GM18520 (cell line): ENCODE results near the gene IRF1.

Experiments used
- ATAC-seq: cut with Tn5 transposase; IDR thresholded peaks from one replicate; pipeline ENCODE4 v1.9.1; 2021; ENCODE audit not compliant: unreplicated experiment

IRF1 gene

DNA sequence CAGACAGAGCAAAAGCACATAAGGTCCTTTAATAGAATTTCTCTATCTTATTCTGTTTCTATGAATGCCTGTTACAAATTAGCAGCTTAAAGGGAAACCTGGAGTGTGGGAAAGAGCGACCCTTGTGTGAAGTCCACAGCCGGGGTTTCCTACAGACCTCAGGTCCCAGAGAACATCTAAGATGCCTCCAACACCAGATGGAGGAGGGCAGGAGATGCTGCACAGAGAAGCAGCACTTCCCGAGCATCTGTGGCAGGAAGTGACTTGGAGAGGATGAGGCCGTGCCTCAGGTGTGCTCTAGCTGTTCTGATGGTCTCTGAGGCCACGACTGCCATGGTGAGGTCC, 26.8 kb downstream of the IRF1 start:
- ATAC-seq, result no peak

DNA sequence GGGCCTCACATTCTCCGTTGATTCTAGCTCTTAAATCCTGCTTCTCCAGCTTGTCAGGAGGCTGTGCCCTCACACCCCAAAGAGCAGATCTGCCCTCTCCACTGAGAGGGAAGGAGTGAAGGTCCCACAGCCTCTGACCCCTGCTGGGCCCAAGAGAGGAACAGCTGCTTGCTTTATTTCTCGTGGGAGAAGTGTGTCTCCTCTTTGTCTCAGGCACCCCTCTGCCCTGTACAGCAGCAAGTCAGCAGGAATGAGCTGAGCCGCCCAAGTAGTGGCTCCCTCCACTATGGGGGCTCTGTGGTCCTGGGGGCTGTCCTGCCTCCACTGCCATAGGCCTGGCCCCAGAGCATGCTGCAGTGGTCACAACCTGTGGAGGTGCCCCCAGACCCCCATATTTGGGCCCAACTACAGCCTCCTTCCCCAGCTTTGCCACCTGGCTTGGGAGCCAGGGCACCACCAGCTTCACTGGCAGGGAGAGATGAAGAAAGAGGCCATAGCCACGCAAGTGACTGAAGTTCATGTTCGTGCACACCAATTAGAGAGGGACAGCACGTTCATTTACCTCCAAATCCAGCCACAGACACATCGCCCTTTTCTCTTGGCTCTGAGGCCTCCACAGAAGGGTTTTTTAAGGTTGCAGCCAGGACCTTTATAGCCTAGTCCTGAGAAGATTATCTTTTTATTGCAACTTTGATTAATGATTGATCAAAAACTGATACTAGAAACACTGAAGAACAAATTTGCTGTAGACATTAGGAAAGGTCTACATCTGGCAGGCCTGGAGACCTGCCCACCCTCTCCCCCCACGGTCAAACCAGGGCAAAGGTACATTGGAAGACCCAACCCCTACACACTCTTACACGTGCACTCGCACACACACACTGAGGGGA, 27.5 kb downstream of the IRF1 start:
- ATAC-seq, result no peak

DNA sequence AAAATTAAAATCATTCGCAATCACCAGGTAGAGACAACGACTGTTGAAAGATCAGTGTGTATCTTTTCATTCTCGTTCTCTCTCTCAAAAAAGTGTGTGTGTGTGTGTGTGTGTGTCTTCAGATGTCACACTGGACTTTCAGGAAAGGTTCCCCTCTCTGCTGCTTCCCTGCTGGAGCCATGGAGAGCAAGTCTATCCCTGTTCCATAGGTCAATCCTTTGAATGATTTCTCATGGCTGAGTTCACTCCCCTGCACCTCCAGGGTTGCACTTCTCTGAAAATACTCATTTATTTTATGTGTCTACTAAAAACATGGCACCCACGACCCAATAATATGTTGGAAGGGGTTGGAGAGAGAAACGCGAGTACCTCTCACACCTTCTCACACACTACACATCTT, 28.2 kb downstream of the IRF1 start:
- no peak for ATAC-seq

DNA sequence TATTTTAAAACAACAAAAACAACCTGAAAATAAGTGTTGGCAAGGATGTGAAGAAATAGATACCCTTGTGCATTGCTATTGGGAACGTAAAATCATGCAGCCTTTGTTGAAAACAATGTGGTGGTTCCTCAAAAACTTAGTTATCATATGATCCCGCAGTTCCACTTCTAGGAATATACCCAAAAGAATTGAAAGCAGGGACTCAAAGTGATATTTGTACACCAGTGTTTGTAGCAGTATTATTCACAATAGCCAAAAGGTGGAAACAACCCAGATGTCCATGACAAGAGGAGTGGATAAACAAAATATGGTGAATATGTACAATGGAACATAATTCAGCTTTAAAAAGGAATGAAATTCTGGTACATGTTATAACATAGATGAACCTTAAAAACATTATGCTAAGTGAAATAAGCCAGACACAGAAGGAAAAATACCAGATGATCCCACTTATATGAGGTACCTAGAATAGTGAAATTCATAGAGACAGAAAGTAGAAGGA, 29.0 kb downstream of the IRF1 start:
- ATAC-seq, result no peak

DNA sequence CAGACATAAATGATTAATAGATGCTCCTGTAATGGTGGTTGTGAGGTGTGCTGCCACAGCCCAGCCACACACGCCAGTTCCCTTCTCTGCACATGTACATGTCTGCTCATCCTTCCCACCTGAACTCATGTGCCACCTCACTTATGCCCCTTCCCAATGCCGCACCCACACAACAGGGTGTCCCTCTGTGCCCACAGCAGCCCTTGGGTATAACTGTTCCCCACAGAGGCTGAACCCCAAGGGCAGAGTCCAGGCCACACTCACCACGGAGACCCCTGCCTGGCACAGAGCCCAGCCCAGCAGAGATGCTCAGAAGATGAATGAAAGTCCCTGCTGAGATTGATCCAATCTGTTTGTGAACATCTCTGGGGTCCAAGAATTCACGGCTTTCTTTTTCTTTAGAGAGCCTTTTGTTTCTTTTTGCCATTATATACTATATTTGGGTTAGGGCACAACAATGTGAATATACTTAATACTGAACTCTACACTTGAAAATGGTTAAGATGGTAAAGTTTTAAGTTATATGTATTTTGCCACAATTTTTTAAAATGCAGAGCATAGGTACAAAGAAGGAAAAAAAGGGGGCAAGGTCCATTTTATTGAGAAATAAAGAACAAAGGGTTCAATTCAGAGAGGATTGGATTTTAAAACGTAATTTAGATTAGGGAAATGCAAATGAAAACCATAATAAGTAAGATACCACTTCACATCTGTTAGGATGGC, 29.6 kb downstream of the IRF1 start:
- no peak for ATAC-seq

DNA sequence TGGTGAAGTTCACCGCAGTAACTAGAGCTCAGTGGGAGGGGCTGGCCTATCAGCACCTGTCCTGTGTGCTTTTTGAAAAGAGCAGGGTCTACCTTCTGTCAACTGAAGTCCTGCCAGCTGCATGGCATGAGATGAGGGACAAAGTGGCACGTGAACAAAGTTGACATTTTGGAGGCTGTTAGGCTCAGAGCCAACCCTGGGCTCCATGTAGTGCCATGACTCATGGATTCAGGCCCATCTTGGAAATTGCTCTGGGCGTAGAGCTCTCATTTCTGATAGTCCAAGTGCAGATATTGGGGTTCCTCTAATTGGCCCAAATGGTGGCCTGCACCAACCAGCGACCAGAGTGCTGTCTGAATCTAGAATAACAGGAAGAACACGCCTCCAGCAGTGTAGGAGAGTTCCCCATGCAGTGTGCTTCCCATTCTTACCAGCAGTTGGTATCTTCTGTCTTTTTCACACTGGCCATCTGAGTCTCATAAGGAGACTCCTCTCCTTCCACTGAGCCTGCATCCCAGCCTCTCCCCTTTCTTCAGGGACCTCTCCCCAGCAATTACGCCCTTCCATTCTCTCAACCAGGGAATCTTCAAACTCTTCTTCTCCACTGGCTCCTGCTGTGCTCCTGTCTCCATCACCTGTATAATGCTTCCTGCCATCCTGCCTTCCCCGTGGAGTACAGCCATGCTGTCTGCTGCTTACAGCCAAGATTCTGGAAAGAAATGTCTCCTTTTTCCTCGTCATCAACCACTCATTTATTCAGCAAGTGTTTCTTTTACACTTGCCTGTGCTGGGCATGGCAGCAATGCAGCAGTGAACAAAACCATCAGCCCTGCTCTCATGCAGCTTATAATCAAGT, 30.4 kb downstream of the IRF1 start:
- ATAC-seq, result no peak

DNA sequence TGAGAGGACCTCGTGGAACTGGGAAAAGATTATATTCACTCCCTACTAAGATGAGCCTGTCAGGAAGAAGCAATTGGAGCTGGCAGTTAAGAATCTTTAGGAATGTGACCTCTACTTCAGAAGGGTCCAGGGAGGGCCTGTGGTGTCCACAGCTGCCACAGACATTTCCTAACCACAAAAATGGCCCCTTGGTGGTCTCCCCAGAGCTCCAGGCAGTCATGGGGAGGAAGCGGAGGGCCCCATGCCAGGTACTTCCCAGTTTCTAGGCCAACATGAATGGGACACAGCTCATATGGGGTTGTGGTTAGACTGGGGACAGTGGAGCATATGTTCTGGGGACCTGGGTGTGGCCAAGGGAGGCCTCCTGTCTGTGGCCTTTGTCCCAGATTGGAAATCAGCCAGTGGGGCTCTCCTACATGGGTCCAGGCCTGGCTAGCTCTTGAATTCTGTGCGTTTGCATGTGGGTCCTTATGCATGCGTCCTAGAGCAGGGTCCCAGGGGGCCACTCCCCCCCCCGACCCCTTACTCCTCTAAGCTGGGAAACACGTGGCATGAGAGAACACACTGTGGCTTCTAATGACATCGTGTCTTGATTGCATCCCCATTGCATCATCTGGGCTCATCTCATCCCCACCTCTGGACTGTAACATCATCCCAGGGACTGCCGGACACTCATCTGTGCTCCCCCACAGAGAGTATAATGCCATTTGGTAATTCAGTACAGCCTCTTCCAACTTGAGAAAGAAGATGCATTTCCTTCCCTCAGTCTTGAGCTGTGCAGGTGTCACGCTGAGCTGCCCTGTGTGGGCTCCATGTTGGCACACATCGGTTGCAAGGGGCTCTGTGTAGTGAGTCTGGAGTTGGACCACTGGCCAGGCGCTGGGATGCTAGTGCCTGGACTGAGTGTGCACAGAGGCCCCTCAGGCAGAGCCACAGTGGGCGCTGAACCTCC, 31.3 kb downstream of the IRF1 start:
- ATAC-seq, result peak; percentile 23

DNA sequence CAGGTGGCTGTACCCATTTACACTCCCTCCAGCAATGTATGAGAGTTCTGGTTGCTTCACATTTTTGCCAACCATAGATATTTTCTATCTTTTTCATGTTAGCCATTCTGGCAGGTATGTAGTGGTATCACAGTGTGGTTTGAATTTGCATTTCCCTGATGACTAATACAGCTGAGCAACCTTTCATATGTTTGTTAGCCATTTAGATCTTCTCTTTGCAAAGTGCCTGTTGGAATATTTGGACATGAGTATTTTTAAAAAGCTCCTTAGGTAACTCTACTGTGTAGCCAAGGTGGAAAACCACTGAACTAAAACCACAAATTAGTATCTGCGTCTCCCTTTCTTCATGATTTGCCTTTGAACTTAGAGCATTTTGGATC, 31.9 kb downstream of the IRF1 start:
- ATAC-seq, result peak; percentile 53

DNA sequence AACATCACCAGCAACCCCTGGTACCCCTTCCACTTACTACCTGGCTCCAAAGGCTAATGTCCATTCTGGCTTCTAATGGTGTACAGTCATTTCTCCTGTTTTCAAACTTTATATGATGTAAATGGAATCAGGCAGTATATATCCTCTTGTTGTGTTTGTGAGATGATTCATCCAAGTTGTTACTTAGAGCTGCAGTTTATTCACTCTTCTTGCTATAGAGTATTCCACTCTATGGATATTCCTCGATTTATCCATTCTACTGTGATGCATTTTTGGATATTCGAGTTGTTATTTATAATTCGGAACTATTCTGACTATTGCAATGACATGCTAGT, 32.4 kb downstream of the IRF1 start:
- ATAC-seq, result no peak

DNA sequence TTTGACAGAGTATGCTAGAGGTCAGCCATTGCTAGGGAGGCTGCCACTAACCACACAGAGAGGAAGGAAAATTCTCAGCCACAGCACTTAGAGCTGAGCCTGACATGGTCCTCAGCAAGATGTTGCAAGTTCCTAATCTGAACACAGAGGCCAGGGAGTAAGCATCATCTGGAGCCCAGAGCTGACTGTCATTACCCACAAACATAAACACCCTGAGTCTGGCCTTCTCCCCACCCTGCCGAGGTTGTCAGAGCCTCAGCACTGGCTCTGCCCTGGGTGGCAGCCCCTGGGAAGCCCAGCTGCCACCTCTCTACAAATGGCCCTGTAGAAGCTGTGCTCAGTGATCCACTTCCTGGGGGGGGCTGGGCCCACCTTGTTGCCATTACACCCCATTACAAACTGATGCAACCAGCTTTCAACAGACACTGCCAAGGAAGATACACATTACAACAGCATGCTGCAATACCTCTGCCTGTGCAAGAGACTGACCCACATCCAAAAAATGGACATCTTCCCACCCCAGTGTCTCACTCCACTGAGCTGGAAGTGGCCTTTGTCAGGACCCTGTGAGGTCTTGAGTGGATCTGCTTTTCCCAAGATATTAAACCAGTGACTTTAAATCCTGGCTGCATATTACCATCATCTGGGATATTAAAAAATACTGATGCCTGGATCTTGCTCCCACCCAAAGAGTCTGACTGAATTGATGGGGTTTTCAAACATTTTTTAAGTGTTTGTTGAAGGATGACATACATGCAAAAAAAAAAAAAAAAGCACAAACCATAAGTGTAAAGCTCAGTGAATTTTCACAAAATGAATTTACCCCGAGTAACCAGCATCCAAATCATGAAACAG, 33.0 kb downstream of the IRF1 start:
- ATAC-seq, result no peak

DNA sequence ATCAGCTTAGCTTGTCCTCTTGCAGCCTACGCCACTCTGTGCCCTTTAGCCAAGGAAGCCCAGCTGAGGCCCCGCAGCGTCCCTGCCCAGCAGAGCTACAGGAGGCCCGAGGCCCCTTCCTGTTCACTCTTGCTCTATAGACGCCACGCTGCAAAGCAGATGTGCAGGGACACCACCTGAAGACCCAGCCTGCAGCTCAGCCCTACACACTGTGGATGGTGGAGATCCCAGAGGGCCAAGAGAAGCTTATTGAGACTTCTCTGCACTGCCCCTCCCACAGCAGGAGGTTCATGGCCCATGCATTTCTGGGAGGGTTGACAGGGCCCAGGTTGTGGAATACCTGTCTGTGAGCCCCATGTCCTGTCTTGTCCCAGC, 33.6 kb downstream of the IRF1 start:
- no peak for ATAC-seq

DNA sequence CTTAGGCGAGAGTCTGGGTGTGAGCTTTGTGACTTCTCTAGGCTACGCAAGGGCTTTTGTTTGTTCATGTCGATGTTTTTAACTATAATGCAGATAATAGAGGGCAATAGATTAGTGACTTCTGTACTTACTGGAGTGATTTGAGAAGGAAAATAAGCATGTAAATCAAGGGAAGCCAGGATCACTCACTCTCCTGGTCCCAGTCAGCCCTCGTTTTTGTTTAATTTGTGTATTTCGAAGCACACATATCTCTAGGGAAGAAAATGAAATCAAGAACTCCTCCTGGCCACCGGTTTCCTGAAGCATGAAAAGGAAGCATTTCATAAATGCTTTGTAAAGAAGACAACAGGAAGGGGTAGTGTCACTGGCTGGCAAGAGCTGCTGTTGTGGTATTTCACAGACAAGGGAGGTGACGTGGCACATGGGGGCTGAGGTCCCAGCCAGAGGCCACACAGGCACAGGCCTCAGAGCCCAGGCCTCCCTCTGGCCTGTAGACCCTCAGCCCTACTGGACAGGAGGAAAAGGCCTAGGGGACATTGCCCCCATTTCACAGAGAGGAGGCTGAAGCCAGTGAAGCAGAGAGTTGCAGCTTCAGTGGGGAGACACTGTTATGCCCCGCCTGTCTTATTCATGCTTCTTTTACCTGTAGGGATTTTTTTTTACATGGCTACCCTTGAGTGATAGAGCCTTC, 34.1 kb downstream of the IRF1 start:
- peak; percentile 27 for ATAC-seq

DNA sequence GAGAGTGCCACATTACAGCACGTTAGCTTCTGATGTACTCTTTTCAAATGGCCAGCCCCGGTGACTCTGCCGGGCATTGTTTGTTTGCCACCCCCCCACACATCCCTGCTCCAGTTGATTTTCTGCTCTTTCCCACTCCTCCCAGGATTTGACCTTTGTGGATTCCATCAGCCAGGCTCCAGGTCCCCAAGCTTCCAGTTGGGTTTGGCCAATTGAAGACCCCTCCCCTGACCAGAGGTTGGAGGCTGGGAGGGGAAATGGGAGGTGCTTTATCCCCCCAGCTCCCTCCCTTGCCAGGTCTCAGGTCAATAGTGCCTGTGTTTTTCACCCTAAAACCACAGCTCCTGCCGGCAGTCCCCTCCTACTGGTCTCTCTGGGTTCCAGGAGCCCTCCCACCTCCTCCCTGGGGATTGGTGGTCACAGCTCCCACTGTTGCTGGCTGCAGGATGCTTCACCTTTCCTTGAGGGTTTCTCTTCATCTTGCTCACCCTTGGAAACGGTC, 34.9 kb downstream of the IRF1 start:
- no peak for ATAC-seq

DNA sequence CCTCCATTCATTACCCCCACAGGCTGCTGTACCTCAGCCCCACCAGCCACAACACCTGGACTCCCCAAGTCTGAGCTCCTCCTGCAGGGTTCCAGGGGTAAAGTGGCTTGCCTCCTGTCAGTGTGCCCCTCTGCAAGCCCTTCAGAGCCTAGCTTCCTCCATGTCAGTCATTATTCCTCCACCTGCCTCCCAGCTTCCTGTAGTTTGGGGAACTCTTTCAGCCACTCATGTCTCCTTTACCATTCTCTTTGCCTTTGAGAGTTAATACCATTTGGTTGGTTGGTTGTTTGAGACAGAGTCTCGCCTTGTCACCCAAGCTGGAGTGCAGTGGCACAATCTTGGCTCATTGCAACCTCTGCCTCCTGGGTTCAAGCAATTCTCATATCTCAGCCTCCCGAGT, 36.2 kb downstream of the IRF1 start:
- ATAC-seq, result no peak

DNA sequence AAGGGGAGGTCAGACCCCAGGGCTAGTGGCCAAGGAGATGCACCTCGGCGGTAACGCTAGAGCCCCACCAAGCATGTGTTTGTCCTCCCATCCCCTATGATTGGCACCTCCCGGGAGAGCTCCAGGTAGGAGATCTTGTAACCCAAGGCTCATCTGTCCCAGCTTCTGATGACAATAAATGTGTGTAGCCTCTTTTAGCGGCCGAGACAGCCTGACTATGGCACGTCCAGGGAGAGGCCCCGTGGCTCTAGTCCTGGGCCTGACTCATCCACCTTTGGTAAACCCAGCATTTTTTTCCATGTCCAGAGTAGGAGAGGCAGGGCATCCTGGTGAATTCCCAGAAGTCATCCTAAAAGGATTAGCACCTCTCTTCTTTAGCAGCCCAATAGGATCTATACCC, 39.2 kb downstream of the IRF1 start:
- no peak for ATAC-seq

DNA sequence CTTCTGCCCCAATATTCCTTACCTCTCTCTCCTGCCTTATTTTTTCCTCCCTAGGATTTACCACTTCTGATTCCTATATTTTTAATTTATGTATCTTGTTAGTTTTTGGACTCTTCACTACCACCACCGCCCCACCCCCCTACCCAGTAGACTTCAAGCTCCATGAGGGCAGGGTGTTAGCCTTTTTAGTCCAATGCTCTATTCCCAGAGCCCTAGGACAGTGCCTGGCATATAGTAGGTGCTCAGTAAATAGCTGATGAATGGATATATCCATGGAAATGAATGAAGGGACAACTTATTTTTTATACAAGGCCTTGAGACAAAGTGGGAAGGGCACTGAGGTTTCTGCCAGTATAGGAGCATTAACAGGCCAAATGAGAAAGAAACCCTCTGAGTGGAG, 41.5 kb downstream of the IRF1 start:
- no peak for ATAC-seq

DNA sequence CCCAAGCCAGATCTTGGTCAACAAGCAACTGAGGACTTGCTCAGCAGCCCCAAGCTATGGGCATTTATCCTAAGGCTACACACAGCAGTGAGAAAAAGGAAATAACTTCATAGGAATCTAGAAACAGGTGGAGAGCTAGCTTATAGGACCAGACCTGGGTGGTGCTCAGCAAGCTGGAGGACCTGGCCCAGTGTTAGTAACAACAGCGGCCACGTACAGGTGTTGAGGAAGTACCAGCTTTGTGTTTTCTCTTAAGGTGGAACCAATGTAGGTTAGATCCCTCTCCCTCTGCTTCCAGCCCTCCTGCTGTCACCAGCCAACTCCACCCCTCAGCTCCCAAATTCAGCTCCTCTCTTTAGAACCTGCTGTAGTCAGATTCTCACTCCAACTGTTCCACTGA, 43.4 kb downstream of the IRF1 start:
- no peak for ATAC-seq

DNA sequence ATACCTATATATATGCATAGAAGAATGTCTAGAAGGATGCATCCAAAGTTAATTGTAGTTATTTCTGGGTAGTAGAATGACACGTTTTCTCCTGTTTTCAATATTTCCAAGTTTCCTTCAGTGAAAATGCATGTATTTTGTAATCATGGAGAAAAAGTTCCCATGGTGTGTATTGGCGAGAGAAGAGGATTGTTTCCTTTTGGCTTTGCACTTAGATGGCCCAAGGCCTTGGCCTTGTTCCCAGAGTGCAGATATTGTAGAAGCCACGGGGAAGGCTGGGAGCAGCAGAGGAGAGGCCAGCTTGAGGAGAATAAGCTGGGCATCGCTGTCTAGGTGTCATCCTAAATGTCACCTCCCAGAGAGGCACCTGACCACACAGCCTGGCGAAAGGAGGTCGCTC, 44.0 kb downstream of the IRF1 start:
- ATAC-seq, result no peak

DNA sequence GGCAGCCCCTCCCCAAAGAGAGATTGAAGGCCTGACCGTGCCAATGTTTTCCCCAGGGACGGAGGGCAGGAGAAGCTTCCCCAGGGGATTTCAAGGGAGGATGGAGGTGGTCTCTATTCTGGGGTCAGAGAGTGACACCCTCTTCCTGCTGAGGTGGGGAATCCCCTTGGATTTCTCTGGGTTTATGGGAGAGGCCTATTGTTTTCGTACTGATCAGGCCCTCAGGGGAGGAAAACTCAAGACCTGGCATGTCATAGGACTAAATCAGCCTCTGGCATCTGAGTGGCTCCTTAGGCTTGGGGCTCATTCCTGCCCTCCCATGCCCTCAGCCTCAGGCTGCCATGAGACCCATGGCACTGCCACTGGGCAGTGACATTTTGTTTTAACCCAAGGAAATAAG, 44.6 kb downstream of the IRF1 start:
- ATAC-seq, result no peak
